Gastroesophageal sphincter (tissue), 3 donors: ENCODE data around the gene STAT6.

ENCODE experiments used
- CTCF ChIP-seq, 4 experiments: fragments of 200-600 bp in 2 of 4; fragments of 450-650 bp in 2 of 4; sonication (generic) in 1 of 4; IDR thresholded peaks; one replicate each; pipeline ENCODE4 v1.5.1; 2017 to 2019; ENCODE audit warnings: antibody characterized with exemption in 4 of 4, mild to moderate bottlenecking in 2 of 4, moderate library complexity in 2 of 4
- POLR2A ChIP-seq, 2 donors: fragments of 450-650 bp; IDR thresholded peaks; one replicate each; pipeline ENCODE4 v1.6.1; 2017; ENCODE audit warnings: antibody characterized with exemption in 2 of 2, mild to moderate bottlenecking in 2 of 2, moderate library complexity in 1 of 2
- POLR2AphosphoS5 ChIP-seq: sonication (generic); formaldehyde crosslinking; IDR thresholded peaks from one replicate; pipeline ENCODE4 v1.6.1; 2017; ENCODE audit warnings: antibody characterized with exemption

DNA sequence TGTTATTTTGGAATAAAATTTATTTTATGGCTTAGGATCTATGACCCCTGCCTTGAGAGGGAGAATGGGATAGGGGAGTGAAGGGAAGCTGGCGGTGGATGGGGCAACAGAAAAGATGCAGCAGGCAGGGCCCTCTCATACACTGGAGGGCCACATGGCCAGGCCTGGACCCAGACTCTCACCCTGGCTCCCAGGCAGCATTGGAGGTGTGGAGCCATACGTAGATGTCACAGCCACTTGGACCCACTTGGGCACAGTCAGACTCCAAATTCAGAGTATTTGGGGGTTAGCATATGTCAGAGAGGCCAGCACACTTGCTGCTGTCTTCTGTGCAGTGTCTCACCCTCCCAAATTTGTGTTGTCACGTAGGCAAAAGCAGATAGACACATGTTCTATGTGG is 15.7 kb downstream of the STAT6 start:
- TF ChIP-seq CTCF (IDR thresholded peaks at IDR 0.05) (no peak), POLR2A (IDR thresholded peaks at IDR 0.05) (no peak), POLR2AphosphoS5 (no peak)
